Stimulated activated CD4-positive, alpha-beta T cell treated with anti-CD3 and anti-CD28 coated beads, Interleukin-1b, Interleukin-23, amount 100 ng/mL, for 4 hours (primary cell): ENCODE measurements around the gene THBD.
"Not testable (repeated sequence)": the region's sequence is repeated elsewhere in the genome, so short reads cannot be mapped to it uniquely, and the experiment has no call there.

ENCODE experiments used
- DNase-seq, 2 donors: peaks; one replicate each; pipeline ENCODE4 v3.0.0-alpha.2; 2020; ENCODE audit warnings: low read depth in 2 of 2

THBD gene

DNA sequence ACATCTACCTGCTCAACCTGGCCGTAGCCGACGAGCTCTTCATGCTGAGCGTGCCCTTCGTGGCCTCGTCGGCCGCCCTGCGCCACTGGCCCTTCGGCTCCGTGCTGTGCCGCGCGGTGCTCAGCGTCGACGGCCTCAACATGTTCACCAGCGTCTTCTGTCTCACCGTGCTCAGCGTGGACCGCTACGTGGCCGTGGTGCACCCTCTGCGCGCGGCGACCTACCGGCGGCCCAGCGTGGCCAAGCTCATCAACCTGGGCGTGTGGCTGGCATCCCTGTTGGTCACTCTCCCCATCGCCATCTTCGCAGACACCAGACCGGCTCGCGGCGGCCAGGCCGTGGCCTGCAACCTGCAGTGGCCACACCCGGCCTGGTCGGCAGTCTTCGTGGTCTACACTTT lies 13.7 kb downstream of the THBD start:
- no peak for DNase-seq

DNA sequence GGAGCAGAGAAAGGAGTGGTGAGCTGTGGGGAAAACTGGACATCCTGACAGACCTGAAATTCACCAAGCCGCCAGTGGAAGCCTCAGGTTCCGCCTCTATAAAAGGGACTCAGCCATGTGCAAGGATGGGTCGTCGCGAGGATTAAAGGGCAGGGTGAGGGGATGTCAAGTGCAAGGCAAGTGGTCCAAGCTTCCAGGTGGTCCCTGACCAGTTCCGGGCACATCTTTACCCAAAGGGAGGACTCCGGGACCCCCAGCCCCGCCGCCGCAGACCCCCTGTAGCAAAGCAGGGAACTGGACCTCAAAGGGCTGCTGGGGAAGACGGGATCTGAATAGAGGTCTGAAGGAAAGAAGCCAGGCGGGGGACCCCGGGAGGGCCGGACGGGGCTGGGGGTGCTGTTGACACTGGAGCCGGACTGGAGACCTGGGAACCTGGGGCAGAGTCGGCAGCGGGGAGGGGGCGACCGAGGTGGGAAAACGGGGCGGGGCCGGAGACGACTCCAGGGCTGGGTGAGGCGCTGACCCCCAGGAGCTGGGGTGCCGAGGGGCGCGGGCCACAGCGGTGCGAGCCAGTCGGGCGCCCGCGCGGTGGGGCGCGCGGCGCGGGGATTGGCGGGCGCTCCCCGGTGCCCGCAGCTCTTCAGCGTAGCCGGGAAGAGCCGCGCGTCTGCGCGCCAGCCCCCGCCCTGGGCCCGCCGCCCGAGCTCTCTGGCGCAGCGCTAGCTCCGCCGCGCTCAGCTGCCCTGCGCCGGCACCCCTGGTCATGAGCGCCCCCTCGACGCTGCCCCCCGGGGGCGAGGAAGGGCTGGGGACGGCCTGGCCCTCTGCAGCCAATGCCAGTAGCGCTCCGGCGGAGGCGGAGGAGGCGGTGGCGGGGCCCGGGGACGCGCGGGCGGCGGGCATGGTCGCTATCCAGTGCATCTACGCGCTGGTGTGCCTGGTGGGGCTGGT lies 14.5 kb downstream of the THBD start, which contains the start of gene SSTR4:
Gene SSTR4 (plus strand): TSS at position 592 of the 951 bp plus-strand sequence. CDS start 172 bp downstream, at position 764.
- no peak for DNase-seq

DNA sequence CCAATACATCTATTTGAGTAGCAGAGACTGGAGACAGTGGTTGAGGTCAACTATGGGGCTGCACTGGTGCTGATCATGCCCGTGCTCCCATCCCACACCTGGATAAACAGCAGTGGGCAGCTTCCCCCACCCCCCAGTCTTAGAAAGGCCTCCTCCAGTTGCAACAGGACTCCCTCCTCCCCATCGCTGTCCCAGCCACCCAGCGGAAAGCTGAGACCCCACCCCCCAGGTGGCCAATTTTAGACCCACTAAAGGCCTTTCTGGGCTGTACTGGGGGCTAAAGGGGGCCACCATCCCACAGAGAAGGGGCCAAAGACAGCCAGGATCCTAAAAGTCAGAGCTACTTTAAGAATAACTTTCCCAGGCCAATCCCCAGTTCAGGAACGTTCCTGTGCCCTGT lies 15.6 kb downstream of the THBD start:
- no peak for DNase-seq

DNA sequence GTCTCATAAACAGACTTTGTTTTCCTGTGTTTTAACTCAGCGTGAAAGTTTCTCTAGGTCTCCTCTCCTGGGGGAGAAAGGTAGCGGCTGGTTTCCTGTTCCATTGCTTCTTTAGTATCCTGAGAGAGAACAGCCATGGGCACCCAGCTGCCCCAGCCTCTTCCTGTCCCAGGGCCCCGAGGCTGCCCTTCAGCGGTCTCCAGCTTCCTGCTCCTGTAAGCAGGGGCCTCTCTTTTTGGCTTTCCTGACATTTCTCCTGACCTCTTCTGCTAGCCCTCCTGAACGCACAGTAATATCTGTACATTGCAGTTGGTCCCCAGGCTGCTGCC lies 16.8 kb downstream of the THBD start:
- DNase-seq, result no peak

DNA sequence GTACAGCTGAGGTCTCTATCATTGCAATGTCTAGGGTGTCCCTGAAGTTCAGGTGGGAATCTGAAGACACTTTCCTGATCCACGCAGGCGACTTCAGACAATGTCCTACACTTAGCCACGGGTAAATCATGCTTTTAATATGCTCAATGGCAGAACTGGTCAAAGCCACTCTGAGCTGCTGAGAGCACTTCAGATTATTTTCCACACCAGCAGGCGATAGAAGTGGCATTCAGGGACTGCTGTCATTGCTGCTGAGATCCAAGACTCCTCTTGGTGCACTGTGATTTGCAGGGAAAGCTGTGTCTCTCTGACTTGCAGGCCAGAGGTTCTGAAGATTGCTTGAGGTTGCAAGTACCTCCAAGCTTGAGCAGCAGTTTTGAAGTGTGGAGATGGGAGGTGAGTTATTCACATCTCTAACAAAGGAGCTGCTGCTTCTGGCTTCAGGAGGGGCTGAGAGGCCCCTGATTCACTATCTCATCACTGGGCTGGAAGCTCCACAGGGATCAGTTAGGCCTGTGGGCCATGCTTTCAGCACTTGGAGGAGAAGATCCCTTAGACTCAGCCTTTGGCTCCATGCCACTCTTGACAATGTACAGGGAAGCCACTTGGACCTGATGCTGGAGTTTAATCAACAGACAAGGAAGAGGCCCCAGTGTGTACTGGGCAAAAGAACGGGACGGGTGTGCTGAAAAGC lies 17.3 kb downstream of the THBD start:
- DNase-seq, result no peak

DNA sequence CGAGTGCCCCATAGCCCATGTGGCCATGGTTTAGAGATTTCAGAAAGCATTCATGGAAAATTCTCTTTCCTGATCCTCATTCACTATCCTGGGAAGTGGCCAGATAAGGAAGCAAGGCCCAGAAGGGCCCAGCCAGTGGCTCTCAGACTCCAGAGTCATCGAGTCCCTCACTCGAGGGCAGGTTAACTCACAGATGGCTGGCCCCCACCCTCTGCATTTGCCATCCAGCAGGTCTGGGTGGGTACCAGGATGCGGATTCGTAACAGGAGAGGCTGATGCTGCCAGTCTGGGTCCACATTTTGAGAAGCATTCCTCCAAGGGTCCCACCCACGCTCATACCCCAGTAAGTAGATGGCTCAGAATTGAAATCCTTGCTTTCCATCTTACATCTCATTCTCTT lies 18.1 kb downstream of the THBD start:
- DNase-seq, result no peak

DNA sequence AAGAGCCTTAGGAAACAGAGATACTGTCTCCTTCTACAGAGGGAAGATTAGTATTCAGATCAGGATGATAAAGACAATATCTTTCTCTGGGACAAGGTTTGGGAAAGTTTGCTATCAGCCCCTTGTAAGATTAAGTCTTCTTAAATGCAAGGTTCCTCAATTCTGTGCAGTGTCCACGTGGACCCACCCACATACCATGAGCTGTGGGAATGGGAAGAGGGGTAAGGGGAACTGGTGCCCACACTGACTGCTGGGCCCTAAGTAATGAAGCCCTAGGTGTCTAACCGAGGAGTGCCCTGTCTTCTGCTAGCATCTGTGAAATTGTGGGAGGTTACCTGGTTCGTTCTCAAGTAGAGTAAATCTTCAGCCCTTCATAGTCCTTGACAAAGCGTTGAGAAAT lies 20.1 kb downstream of the THBD start:
- DNase-seq, result no peak

DNA sequence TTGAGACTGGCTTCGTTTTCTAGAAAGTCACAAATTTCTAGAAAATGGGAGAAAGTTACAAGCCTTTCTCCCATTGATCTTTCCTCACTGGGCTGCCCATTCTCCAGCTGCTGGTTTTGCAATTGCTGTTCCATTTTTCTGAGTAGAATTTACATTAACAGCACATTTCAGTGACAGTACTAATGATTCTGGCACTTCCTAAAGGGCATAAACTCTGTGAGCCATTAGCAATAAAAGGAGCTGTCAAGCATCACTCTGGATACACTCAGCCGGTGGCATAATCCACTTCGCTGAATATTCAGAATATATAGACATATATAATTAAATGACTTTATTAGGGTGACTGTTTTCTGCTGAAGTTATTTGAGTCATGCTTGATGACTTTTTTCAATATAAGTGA lies 21.1 kb downstream of the THBD start:
- no peak for DNase-seq

DNA sequence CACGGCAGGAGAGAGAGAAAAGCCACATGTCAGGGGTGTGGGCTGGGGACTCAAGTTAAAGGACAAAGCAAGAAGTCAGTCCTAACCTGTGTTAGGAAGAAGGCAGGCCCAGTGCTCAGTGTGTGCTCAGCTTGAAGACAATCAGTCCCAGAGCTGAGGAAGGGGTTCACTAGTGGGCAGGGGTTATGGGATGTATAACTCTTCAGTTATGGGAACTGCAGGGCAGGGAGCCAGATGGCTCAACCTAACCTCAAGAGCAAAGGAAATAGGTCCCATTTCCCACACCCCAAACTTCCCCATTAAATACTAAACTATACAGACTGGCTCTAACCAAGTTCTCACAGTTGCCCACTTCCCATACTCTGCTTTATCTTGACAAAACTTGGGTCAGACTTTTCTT lies 21.8 kb downstream of the THBD start:
- no peak for DNase-seq

DNA sequence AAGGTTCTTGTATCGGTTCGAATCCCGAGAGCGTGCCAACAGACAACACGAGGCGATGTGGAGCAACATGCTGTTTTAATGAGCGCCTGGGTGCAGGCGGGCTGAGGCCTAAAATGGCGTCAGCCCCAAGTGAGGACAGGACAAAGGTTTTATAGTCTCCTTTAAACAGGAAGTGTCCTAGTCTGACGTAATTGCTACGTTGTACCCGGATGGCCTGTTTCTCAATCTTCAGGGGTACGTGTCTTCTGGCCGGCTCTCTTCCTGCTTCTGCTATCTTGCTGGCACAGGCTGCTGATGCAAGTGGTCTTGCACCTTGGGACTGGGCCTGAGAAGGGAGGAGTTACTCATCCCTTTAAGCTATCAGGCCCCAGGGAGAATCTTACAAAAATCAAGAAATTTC lies 24.0 kb downstream of the THBD start:
- DNase-seq, result not testable (repeated sequence)

DNA sequence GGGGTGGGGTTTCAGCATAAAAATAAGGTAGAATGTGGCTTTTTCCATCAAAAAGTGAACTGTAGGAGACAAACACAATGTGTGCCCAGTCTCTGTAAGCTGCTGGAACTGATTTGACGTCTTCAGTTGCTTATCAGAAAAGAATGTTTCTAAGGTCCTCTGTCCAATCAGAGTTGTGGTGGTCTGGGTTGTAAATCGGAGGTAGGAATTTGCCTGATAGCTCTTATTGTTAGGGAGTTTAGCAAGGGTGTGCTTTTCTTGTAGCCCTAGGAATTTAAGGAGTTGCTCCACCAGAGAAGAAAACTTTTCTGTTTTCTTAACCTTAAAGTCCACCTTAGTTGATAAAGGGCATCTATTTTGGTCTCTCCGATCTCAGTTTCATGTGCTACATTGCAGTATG lies 24.8 kb downstream of the THBD start:
- DNase-seq, result no peak

DNA sequence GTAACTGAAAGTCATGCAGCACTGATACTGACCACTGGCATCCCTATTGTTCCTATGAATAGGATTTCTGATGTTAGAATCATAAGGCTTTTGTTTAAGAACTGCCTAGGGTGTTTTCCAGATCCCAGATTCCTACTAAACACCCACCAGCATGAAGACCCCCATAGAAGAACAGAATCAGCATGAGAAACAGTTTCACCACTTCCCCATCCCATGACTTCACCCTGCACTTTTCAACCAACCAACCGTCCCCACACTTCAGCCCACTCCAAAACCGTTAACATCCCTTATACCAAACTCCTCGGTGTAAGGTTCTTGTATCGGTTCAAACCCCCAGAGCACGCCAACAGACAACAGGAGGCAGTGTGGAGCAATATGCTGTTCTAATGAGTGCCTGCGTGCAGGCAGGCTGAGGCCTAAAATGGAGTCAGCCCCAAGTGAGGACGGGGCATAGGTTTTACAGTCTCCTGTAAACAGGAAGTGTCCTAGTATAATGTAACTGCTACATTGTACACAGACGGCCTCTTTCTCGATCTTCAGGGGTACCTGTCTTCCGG lies 25.8 kb downstream of the THBD start:
- DNase-seq, result no peak

DNA sequence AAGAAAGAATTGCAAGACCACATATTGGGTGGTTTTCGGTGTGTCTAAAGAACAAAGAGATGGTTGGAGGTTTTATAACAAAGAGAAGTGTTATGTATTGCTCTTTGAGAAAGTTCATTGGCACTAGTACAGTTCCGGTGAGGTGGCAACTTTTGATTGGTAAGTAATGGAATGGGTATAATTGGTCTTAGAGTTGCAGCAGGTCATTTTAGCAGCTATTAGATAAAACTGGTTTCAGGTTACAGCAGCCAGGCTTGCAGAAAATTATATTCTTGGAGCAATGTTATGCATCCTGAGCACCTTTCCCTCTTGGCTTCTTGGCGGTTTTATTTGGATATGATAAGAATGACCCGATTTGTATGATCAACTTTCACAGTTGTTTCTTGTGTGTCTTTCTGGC lies 26.6 kb downstream of the THBD start:
- no peak for DNase-seq

DNA sequence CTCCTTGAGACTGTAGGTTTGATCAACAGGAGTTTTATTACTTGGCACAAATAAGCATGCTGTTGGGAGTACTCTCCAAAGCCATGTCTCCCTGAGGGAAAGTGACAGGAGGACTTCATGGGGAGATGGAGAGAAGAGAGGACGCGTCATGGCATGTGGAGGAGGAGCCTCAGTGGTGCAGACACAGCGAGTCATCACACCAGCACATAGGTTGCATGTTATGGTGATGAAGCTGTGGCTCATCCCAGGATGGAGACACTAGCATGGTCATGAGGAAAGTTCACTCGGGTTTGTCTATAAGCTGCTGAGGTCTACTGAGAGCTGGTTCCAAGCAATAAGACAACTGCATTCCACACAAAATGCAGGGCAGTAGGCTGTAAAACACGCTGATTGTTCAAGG lies 27.5 kb downstream of the THBD start:
- DNase-seq, result no peak

DNA sequence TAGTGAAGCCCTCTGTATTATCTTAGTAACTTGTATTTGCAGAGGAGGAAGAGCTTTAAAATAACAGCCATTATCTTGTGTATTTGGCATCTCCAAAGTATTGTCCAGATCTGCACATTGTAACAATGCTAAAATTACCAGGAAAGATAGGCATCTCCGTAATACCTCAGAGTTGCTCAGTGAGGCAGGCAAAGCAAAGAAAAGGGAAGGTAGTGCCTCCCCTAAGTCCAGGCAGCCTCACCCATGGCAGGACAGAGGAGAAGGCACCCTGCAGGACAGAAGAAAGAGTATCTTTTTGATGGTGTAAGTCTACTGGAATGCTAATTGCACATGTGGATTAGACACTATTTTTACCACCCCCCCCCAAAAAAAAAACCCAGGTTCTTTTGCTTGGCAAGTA lies 27.9 kb downstream of the THBD start:
- no peak for DNase-seq

DNA sequence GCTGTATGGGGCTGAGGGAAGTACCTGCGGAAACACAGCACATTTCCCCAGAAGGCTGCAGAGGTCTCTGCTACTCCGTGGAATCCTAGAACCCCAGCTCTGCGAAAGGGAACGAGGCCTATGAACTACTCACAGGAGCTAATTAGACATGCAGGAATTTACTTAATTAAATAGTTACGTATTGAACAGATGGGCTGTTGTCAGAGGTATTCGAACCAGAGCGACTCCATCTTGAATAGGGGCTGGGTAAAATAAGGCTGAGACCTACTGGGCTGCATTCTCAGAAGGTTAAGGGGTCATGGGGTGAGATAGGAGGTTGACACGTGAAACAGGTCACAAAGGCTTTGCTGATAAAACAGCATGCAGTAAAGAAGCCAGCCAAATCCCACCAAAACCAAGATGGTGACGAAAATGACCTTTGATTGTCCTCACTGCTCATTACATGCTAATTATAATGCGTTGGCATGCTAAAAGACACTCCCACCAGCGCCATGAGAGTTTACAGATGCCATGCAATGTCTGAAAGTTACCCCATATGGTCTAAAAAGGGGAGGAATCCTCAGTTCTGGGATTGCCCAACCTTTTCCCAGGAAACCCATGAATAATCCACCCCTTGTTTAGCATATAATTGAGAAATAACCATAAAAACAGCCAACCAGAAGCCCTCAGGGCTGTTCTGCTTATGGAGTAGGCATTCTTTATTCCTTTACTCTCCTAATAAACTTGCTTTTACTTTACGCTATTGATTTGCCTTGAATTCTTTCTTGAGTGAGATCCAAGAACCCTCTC lies 29.0 kb downstream of the THBD start:
- no peak for DNase-seq

DNA sequence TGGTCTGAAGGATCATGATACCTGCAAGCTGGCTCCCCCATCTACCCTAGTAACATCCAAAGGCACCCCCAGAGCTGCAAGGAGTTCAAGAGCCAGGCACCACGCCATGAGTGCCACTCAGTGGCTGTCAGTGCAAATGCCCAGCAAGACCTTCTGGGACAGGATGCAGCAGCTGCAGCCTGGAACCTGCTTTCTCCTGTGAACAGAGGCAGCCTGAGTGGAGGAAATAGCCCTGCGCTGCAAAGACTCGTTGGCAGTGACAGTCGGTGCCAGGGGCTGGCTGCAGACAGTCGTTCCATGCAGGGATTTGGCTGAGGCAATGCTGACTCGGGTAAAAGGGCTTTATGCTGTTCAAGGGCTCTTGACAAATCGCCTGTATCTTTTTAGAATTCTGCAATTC lies 30.1 kb downstream of the THBD start:
- no peak for DNase-seq

DNA sequence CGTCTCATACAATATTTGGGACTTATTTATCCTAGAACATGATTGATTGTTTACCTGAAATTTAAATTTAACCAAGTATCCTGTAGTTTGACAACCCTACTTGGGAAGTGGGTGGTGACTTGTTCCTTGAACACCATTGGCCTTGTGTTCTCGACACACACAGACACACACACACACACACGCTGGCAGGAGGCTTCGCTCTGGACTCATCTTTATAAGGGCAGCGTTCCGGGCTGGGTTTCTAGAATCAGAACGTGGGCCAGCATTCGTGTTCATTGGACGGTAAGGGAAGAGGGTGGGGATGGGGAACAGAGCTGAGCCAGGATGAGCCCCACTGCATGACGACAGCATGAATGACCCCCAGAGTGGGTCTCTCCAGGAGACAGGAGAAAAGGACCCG lies 30.5 kb downstream of the THBD start:
- no peak for DNase-seq

DNA sequence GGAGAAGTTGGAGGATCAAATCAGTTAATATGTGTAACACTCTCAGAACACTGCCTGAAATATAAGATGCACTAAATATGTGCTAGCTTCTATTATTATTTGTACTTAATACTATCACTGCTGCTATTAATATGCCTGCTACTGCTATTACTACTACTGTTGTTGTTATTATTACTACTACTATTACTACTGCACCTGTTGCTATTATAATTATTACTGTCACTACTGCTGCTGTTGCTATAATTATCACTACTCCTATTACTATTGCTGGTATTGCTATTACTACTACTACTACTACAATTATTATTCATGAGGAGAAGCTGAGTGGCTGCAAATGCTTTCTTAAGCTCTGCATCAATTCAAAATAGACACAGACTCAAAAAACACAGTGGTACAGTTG lies 31.0 kb downstream of the THBD start:
- no peak for DNase-seq

DNA sequence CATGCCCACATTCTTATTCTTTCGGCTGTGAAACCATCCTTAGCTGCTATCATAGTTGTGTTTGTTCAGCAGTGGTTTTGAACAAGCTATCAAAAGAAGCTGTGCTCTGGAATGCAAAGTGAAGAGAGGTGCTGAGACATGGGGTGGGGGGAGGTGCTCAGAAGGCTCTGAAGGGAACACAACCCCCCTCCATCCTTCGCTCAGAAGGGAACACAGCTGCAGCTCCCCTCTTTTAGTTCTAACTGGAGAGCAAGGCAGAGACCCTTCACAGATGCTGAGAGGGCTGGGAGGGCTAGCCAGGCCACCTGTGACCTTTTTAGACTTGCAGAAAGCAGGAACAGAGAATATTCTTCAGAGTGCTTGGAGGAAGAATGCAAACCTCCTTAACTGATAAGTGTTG lies 32.0 kb downstream of the THBD start:
- DNase-seq, result no peak

DNA sequence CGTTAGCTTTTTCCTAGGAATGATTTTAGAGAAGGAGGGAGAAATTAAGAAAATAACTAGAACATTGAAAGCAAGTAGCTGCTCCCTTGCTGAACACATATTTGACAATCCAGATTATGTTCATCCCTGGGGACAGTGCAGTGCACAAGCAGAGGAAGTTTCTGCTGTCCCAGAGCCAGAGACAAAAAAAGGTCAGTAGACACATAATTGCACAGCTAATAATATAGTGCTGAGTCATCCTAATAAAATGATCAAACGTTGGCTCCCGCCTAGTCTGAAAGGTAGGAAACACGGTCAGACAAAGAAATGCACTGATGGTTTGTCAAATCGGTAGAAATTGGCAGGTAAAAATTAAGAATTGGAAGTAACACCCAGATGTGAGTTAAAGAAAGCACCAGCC lies 36.0 kb downstream of the THBD start:
- no peak for DNase-seq

DNA sequence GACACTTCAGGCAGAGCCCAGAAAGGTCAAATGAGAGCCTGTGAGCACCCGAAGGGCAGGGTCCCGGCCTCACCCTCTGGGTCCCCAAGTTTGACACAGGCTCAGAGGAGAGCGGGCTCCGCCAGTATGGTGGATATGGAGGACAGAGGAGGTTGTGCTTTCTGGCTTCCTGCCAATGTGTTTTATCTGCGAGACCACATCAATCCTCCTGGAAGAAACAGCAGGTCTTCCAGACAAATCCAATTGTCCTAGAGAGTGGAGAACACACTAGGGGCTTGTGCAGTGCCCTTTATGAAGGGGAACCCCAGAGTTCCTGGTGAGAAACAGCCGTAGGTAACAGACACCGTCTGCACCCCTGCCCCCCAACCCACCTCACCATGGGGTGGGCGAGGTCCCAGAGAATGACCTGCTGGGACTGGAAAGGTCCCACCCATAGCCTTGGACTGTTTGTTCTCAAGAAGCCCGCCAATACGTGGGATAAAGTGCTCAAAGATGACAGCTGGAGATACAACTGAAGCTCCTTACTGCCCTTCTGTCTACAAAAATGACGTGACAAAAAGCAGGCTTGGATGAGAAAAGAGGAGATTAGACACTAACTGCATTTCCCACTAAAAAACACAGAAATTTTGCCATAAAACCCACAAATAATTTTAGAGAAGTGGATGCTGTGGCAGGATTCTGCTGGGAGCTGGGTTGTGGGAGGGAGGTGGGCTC lies 38.3 kb downstream of the THBD start:
- DNase-seq, result no peak
